GM08714 (cell line): ENCODE data around the gene EPHX1.

Experiments used
- H3K4me3 ChIP-seq: fragments of 200-500 bp; sonication (Bioruptor generic); 2 replicates; pipeline ENCODE4 v1.5.1; 2014; ENCODE audit warnings: mild to moderate bottlenecking, low read length, inconsistent platforms
- ZNF274 ChIP-seq: IDR thresholded peaks from 2 replicates; pipeline ENCODE4 v1.6.1; 2012; ENCODE audit warnings: mild to moderate bottlenecking, low read depth, low read length

Gene EPHX1

GRCh38 chr1:225838793-225839192 lies 28.9 kb downstream of the EPHX1 start:
- H3K4me3 ChIP-seq = no peak overlapping the region
- TF ChIP-seq ZNF274 = no peak

- no peak for TF ChIP-seq ZNF274
- H3K4me3 ChIP-seq = no peak overlapping the region
Measured at GRCh38 chr1:225840223-225840610, 30.3 kb downstream of the EPHX1 start.

GRCh38 chr1:225840713-225841112 lies 30.8 kb downstream of the EPHX1 start:
- H3K4me3 ChIP-seq = no peak overlapping the region
- TF ChIP-seq ZNF274 = no peak

GRCh38 chr1:225842074-225842473 lies 32.1 kb downstream of the EPHX1 start:
- H3K4me3 ChIP-seq = no peak overlapping the region

GRCh38 chr1:225842788-225843425 lies 33.0 kb downstream of the EPHX1 start:
- no peak overlapping the region for H3K4me3 ChIP-seq
- TF ChIP-seq ZNF274 = no peak

More at GRCh38 chr1:225842074-225842473, 32.1 kb downstream of the EPHX1 start:
- TF ChIP-seq ZNF274 = no peak

- TF ChIP-seq ZNF274 = no peak
- no peak overlapping the region for H3K4me3 ChIP-seq
Measured at GRCh38 chr1:225843426-225843795, 33.5 kb downstream of the EPHX1 start.

- H3K4me3 ChIP-seq = no peak overlapping the region
- TF ChIP-seq ZNF274 = no peak
Measured at GRCh38 chr1:225844236-225845061, 34.5 kb downstream of the EPHX1 start.

- no peak overlapping the region for H3K4me3 ChIP-seq
- TF ChIP-seq ZNF274 = no peak
Measured at GRCh38 chr1:225845097-225845496, 35.2 kb downstream of the EPHX1 start.

GRCh38 chr1:225845571-225846259 lies 35.8 kb downstream of the EPHX1 start:
- TF ChIP-seq ZNF274 = no peak

GRCh38 chr1:225846331-225847310 lies 36.7 kb downstream of the EPHX1 start:
- no peak overlapping the region for H3K4me3 ChIP-seq
- TF ChIP-seq ZNF274 = no peak

More at GRCh38 chr1:225845571-225846259, 35.8 kb downstream of the EPHX1 start:
- no peak overlapping the region for H3K4me3 ChIP-seq

GRCh38 chr1:225847610-225848009 lies 37.7 kb downstream of the EPHX1 start:
- H3K4me3 ChIP-seq = no peak overlapping the region
- no peak for TF ChIP-seq ZNF274

- no peak overlapping the region for H3K4me3 ChIP-seq
- no peak for TF ChIP-seq ZNF274
Measured at GRCh38 chr1:225848030-225848955, 38.4 kb downstream of the EPHX1 start.

- H3K4me3 ChIP-seq = no peak overlapping the region
- TF ChIP-seq ZNF274 = no peak
Measured at GRCh38 chr1:225849925-225850324, 40.0 kb downstream of the EPHX1 start.
